Activated CD4-positive, alpha-beta T cell treated with anti-CD3 and anti-CD28 coated beads for 48 hours (primary cell): Measurements from ENCODE around the gene SGSH.
A peak's percentile ranks its signal among the peaks of the same experiment; 100 is the strongest.

Source experiments
- DNase-seq: peaks from one replicate; pipeline ENCODE4 v3.0.0-alpha.2; 2020

The SGSH gene

GRCh38 chr17:80225230-80225629, 5.1 kb upstream of the SGSH start:
- no peak for DNase-seq

- no peak for DNase-seq
Measured at GRCh38 chr17:80224683-80225082, 4.5 kb upstream of the SGSH start.

GRCh38 chr17:80223838-80224497, 3.8 kb upstream of the SGSH start:
- no peak for DNase-seq

GRCh38 chr17:80223142-80223815, 3.1 kb upstream of the SGSH start:
- no peak for DNase-seq

- no peak for DNase-seq
Measured at GRCh38 chr17:80222376-80223141, 2.4 kb upstream of the SGSH start.

GRCh38 chr17:80221351-80222105, 1.4 kb upstream of the SGSH start:
- no peak for DNase-seq

- DNase-seq = peak; percentile 18
Measured at GRCh38 chr17:80220736-80221215, 643 bp upstream of the SGSH start.

- no peak for DNase-seq
Measured at GRCh38 chr17:80219763-80220053, 425 bp downstream of the SGSH start.

GRCh38 chr17:80219013-80219762, 945 bp downstream of the SGSH start:
- DNase-seq = peak; percentile 96

GRCh38 chr17:80218391-80218790, 1.7 kb downstream of the SGSH start:
- no peak for DNase-seq

GRCh38 chr17:80217703-80218362, 2.3 kb downstream of the SGSH start:
- no peak for DNase-seq

GRCh38 chr17:80216473-80217456, 3.4 kb downstream of the SGSH start:
- no peak for DNase-seq

GRCh38 chr17:80214878-80215210, 5.3 kb downstream of the SGSH start:
- no peak for DNase-seq

- DNase-seq = no peak
Measured at GRCh38 chr17:80214012-80214877, 5.9 kb downstream of the SGSH start.

- DNase-seq = no peak
Measured at GRCh38 chr17:80213643-80213975, 6.5 kb downstream of the SGSH start.

- DNase-seq = no peak
Measured at GRCh38 chr17:80212962-80213642, 7.0 kb downstream of the SGSH start.

- DNase-seq = no peak
Measured at GRCh38 chr17:80212511-80212910, 7.6 kb downstream of the SGSH start.

- DNase-seq = no peak
Measured at GRCh38 chr17:80212109-80212508, 8.0 kb downstream of the SGSH start.

GRCh38 chr17:80210348-80211108, 9.6 kb downstream of the SGSH start:
- DNase-seq = no peak
